SU-DHL-6 (cell line): ENCODE data around the gene ELOVL6.

Experiments
- H2AFZ ChIP-seq: fragments of 200-600 bp; sonication (generic); 2 replicates; pipeline ENCODE4 v1.6.1; 2014; ENCODE audit warnings: low read depth, mild to moderate bottlenecking, moderate library complexity, mixed read lengths, antibody characterized with exemption, low read length; ENCODE audit not compliant: severe bottlenecking
- H3F3A ChIP-seq: fragments of 200-600 bp; shearing (Covaris generic); 2 replicates; pipeline ENCODE4 v1.6.0; 2016; ENCODE audit warnings: antibody characterized with exemption, mild to moderate bottlenecking; ENCODE audit not compliant: insufficient read depth
- H3K27ac ChIP-seq: fragments of 200-600 bp; sonication (generic); 2 replicates; pipeline ENCODE4 v1.5.1; 2016; ENCODE audit warnings: low read depth, mild to moderate bottlenecking, low read length, moderate library complexity, mixed read lengths
- H3K27me3 ChIP-seq: fragments of 200-600 bp; sonication (generic), shearing (Covaris generic); 2 replicates; pipeline ENCODE4 v1.6.0; 2014; ENCODE audit warnings: mild to moderate bottlenecking, low read length
- H3K36me3 ChIP-seq: fragments of 200-600 bp; sonication (generic); 2 replicates; pipeline ENCODE4 v1.6.1; 2014; ENCODE audit warnings: mild to moderate bottlenecking, low read length, mixed read lengths
- H3K4me2 ChIP-seq: fragments of 300-600, 200-600 bp; shearing (Covaris generic), sonication (generic); 2 replicates; pipeline ENCODE4 v1.6.0; 2014; ENCODE audit warnings: low read length, low read depth, mild to moderate bottlenecking; ENCODE audit not compliant: poor library complexity, severe bottlenecking
- H3K4me3 ChIP-seq: fragments of 200-600 bp; sonication (generic); 2 replicates; pipeline ENCODE4 v1.5.1; 2014; ENCODE audit warnings: antibody characterized with exemption, low read length, mild to moderate bottlenecking, mixed read lengths; ENCODE audit not compliant: insufficient read depth, poor library complexity, severe bottlenecking
- H3K79me2 ChIP-seq: fragments of 200-600 bp; sonication (generic); 2 replicates; pipeline ENCODE4 v1.6.1; 2014; ENCODE audit warnings: mild to moderate bottlenecking, low read length, moderate library complexity; ENCODE audit not compliant: insufficient read depth
- H3K9ac ChIP-seq: fragments of 200-600 bp; sonication (generic); 2 replicates; pipeline ENCODE4 v1.7.0; 2014; ENCODE audit warnings: mild to moderate bottlenecking, low read length
- H3K9me2 ChIP-seq: fragments of 200-600 bp; sonication (generic); replicated peaks from 2 replicates; pipeline ENCODE4 v1.6.1; 2014; ENCODE audit warnings: low read length; ENCODE audit not compliant: insufficient read depth
- H3K9me3 ChIP-seq: fragments of 200-600 bp; sonication (generic); 2 replicates; pipeline ENCODE4 v1.6.1; 2014; ENCODE audit warnings: low read length, mixed read lengths; ENCODE audit not compliant: insufficient read depth
- H4K20me1 ChIP-seq: fragments of 200-600 bp; sonication (generic); 2 replicates; pipeline ENCODE4 v1.6.1; 2014; ENCODE audit warnings: low read depth, mild to moderate bottlenecking, antibody characterized with exemption, low read length, moderate library complexity, mixed read lengths
- EZH2phosphoT487 ChIP-seq: fragments of 200-600 bp; sonication (generic), shearing (Covaris generic); conservative IDR thresholded peaks from 2 replicates; pipeline ENCODE4 v1.6.1; 2018; ENCODE audit warnings: mild to moderate bottlenecking, antibody characterized with exemption, low read length, moderate library complexity, mixed read lengths
- TF ChIP-seq, protein P1 (sequence below): fragments of 200-600 bp; sonication (generic); IDR thresholded peaks from one replicate; pipeline ENCODE4 v1.5.1; 2017; ENCODE audit warnings: antibody characterized with exemption, mild to moderate bottlenecking, low read length, moderate library complexity; ENCODE audit not compliant: insufficient read depth, poor library complexity, severe bottlenecking

Gene ELOVL6

DNA sequence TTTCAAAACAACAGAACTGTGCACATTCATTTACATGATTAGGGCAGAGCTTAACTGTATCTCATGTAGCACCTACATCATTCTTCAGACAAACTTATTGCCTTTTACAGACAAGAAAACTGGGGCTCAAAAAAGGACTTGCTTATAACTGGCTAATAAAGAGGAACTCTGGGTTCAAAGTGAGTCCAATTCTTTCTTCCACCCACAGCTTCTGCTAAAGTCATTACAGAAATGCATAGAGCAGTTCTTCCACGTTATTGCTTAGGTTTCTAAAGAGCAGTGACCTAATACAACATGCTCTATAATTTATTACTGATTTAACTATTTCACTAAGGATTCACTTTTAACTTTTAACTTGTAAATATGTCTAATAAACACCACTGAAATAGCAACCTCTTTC is 60.6 kb downstream of the ELOVL6 start:
- H3K4me2 ChIP-seq, result no peak overlapping the region

DNA sequence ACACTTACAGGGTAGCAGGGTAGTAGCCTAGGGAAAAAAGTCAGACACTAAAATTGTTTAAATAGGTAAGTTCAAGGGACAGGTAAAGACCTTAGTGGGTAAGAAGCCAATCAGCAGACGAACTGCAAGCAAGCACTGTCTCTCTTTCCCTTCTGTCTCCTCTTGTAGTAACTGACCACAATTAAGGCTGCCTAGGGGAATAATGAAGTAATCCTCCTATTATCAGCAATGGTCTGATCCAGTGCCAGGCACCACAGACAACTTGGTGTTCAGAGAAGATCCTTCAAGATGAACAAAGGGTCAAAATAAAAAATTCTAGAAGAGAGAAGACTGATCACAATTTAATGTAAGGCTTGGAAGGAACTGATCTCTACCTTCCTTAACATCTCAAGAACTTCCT is 62.9 kb downstream of the ELOVL6 start:
- H3F3A ChIP-seq, result no peaks in the 10 kb centered on the region
- H4K20me1 ChIP-seq, result no peaks in the 10 kb centered on the region
- H2AFZ ChIP-seq, result no peak overlapping the region
- no peaks in the 10 kb centered on the region for H3K79me2 ChIP-seq
- no peak overlapping the region for H3K4me3 ChIP-seq
- H3K9me2 ChIP-seq, result no peaks in the 10 kb centered on the region
- H3K9ac ChIP-seq, result no peak overlapping the region
- H3K27me3 ChIP-seq, result no peaks in the 10 kb centered on the region
- TF ChIP-seq EZH2phosphoT487, result no peak
- TF ChIP-seq, protein P1, sequence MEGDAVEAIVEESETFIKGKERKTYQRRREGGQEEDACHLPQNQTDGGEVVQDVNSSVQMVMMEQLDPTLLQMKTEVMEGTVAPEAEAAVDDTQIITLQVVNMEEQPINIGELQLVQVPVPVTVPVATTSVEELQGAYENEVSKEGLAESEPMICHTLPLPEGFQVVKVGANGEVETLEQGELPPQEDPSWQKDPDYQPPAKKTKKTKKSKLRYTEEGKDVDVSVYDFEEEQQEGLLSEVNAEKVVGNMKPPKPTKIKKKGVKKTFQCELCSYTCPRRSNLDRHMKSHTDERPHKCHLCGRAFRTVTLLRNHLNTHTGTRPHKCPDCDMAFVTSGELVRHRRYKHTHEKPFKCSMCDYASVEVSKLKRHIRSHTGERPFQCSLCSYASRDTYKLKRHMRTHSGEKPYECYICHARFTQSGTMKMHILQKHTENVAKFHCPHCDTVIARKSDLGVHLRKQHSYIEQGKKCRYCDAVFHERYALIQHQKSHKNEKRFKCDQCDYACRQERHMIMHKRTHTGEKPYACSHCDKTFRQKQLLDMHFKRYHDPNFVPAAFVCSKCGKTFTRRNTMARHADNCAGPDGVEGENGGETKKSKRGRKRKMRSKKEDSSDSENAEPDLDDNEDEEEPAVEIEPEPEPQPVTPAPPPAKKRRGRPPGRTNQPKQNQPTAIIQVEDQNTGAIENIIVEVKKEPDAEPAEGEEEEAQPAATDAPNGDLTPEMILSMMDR, result no peak
- H3K4me2 ChIP-seq, result no peak overlapping the region
- no peaks in the 10 kb centered on the region for H3K9me3 ChIP-seq
- H3K36me3 ChIP-seq, result no peaks in the 10 kb centered on the region
- no peak overlapping the region for H3K27ac ChIP-seq

More for the DNA sequence above, 60.6 kb downstream of the ELOVL6 start:
- Histone ChIP-seq H3K36me3 (no peaks in the 10 kb centered on the region), H2AFZ (no peak overlapping the region), H3K9me3 (no peaks in the 10 kb centered on the region), H3K27ac (no peak overlapping the region), H3K9ac (no peak overlapping the region), H3K27me3 (no peaks in the 10 kb centered on the region), H3K4me3 (no peak overlapping the region), H3K9me2 (no peaks in the 10 kb centered on the region), H3K79me2 (no peaks in the 10 kb centered on the region), H4K20me1 (no peaks in the 10 kb centered on the region), H3F3A (no peaks in the 10 kb centered on the region)
- TF ChIP-seq EZH2phosphoT487, result no peak
- TF ChIP-seq, protein P1, result no peak

DNA sequence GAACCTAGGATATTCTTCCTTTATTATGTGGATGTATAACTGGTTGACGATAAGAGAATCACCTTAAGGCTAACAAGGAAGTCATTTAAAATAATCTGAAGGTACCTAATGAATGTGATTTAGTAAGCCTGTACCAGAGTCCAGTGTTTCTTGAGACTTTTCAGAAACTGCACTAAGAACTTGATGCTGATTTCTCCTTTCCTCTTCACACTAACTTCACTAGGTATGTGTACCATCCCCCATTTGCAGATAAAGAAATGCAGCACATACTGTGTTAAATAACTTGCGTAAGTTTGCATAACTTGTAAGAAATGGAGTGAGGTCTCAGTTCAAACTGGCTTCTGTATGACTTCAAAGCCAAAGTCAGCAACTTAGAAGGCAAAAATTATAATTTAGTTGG is 63.3 kb downstream of the ELOVL6 start:
- Histone ChIP-seq H3K79me2 (no peaks in the 10 kb centered on the region), H3K4me3 (no peak overlapping the region)
- no peak for TF ChIP-seq EZH2phosphoT487

DNA sequence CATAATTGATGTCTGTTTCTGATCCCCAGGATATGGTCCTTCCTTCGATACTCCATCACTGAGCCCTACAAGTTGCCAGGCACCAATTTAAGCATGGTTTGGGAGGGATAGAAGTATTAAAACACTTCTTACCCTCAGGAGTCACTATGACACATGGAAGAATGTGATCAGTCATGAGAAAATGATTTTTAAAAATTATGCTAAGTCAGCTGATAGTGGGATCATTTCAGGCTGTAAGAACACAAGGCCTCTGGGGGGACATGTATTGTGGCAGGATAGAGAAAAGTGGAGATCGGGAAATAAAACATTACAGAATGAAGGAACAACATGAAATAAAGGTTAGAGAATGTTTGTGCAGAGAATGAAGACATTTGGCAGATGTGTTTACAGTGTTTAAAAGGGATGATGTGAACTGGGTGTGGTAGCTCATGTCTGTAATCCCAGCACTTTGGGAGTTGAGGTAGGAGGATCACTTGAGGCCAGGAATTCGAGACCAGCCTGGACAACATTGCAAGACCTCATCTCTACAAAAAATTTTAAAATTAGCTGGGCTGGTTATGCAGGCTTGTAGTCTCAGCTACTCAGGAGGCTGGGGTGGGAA is 64.0 kb downstream of the ELOVL6 start:
- no peak overlapping the region for H3K4me2 ChIP-seq
- no peak overlapping the region for H3K27ac ChIP-seq
- H3K9me3 ChIP-seq, result no peaks in the 10 kb centered on the region
- H3K27me3 ChIP-seq, result no peaks in the 10 kb centered on the region
- no peak overlapping the region for H2AFZ ChIP-seq
- H4K20me1 ChIP-seq, result no peaks in the 10 kb centered on the region
- no peak overlapping the region for H3K9ac ChIP-seq
- no peaks in the 10 kb centered on the region for H3K9me2 ChIP-seq
- TF ChIP-seq EZH2phosphoT487, result no peak
- TF ChIP-seq, protein P1, result no peak
- H3K79me2 ChIP-seq, result no peaks in the 10 kb centered on the region
- H3K36me3 ChIP-seq, result no peaks in the 10 kb centered on the region
- no peak overlapping the region for H3K4me3 ChIP-seq
- H3F3A ChIP-seq, result no peaks in the 10 kb centered on the region

More for the DNA sequence above, 63.3 kb downstream of the ELOVL6 start:
- no peak overlapping the region for H3K4me2 ChIP-seq
- no peaks in the 10 kb centered on the region for H3F3A ChIP-seq
- no peaks in the 10 kb centered on the region for H3K9me2 ChIP-seq
- H3K27me3 ChIP-seq, result no peaks in the 10 kb centered on the region
- no peak overlapping the region for H3K9ac ChIP-seq
- H3K36me3 ChIP-seq, result no peaks in the 10 kb centered on the region
- no peaks in the 10 kb centered on the region for H3K9me3 ChIP-seq
- H2AFZ ChIP-seq, result no peak overlapping the region
- no peak overlapping the region for H3K27ac ChIP-seq
- no peaks in the 10 kb centered on the region for H4K20me1 ChIP-seq
